GM03348 (cell line): ENCODE measurements around the gene POLRMT.
"Not testable (repeated sequence)": the region's sequence is repeated elsewhere in the genome, so short reads cannot be mapped to it uniquely, and the experiment has no call there.

ENCODE experiments used
- DNase-seq: peaks from one replicate; pipeline ENCODE4 v3.0.0; 2012; ENCODE audit warnings: low spot score

The POLRMT gene

DNA sequence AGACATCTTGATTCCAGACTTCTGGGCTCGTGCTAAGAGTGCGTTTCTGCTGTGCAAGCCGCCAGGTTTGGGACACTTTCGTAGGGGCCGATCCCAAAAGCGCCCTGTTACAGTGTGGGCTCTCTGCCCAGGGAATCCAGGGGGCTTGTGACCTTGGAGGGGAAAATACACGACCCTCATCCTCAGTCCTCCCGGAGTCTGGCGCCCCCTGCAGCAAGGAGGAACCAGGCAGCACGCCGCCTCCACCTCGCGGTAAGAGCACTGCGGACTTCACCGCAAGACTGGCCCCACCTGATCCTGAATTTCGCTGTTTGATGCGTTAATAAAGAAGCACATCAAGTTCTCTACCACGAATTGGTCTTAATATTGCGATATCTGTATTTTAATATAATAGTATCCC, 5.2 kb downstream of the POLRMT start:
- no peak for DNase-seq

DNA sequence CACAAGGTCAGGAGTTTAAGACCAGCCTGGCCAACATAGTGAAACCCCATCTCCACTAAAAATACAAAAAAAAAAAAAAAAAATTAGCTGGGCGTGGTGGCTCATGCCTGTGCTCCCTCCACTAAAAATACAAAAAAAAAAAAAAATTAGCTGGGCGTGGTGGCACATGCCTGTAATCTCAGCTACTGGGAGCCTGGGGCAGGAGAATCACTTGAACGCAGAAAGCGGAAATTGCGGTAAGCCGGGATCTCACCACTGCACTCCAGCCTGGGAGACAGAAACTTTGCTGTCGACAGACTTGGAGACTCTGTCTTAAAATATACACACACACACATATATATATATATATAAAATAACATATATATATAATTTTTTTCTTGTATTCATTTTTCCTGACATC, 6.8 kb downstream of the POLRMT start:
- not testable (repeated sequence) for DNase-seq

DNA sequence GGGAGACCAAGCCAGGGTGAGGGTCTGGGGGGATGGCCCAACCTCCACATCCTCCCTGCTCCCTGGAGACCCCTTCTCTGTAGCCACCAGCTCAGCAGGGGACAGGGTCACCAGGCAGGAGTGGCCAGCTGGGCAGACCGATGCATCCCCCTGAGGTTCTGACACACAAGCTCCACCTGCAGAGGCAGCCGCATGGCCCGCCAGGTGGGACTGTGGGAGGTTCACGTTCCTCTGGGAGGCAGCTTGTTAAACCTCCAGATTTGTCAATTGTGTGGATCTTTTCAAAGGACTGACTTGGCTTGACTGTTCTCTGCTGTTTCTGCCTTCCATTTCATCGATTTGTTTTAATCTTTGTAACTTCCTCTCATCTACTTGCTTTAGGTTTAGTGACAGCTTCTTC, 8.1 kb downstream of the POLRMT start:
- no peak for DNase-seq

DNA sequence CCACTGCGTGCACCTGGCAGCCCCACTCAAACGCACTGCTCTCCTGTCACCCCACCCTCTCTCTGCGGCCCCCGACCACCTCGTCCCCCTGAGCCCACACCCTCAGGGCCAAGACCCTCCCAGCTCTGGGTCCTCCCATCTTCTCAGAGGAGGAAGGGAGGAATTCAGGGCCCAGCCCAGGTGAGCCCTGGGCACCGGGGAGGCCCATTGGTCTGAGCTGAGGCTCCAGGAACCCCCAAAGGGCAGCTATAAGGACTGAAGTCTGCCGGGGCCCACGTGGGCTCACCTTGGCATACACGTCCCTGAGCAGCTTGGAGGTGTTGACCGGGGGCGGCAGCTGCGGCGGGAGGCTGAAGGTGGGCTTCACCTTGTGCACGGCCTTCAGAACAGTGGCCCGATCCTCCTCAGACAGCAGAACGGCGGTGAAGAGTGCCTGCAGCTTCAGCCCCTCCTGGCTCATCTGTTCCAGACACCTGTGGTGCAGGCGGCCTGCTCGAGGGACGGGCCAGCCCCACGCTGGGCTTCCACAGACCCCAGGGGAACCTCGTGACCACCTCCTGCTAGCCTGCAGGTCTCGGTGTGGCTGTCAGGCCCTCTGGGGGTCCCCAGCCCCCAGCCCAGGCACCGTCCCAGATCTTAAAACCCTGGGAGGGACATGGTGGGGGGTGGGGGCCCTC, 8.8 kb downstream of the POLRMT start:
- no peak for DNase-seq

DNA sequence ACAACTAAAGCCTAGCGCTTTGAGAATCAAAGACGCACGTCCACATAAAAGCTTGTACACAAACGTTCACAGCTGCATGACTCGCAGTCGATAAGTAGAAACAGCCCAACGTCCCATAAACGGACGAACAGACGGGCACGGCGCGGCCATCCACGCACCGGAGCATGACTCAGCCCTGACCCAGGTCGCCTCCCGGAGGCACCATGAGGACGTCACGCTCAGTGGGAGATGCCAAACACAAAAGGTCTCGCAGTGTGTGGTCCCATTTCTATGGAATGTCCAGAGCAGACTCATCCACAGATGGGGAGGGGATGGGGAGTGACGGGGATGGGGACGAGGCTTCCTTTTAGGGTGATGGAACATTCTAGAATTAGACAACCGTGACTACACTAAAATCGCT, 9.4 kb downstream of the POLRMT start:
- no peak for DNase-seq

DNA sequence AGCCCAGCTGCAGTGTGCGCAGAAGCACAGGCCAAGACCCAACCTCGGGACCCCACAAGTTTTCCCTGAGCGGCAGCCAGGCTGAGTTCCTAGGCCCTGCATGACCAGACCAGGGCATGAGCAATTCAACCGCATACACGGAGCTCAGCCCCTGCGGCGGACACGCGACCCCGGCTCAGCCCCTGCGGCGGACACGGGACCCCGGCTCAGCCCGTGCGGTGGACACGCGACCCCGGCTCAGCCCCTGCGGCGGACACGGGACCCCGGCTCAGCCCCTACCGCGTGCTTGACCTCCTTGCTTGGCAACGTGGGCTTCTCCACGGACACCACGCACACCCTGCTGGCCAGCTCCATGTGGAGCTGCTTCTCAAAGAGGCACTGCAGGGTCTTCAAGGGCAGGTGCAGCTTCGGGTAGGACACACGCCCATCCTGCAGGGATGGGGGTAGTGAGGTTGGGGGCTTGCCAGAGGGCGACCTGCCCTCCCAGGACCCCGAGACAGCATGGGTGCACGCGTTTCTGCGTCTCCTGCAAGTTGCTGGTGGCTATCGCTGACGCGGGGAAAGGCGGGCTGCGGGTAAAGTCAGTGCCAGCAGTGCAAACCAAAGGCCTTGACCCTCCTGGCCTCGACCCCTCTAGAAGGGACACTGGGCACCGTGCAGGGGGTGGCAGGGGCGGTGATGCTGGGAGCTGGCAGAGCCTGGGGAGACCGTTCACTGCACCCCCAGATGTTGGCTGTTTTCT, 10.0 kb downstream of the POLRMT start:
- no peak for DNase-seq

DNA sequence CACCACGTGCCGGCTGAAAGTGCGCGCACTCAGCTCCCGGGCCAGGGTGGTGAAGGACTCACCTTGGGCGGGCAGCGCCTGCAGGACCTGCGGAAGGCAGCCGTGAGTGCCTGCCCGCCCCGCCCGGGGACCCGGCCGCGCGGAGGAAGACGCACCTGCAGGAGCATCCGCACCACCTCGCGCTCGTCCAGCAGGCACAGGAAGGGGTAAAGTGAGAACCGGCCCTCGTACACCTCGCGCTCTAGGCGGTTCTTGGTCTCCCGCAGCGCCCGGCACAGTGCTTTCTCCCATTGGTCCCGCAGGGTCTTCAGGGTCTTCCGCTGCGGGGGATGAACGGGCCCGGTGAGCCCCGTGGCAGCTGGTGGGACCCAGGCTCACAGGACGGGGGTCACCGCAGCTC, 10.7 kb downstream of the POLRMT start:
- DNase-seq, result no peak

DNA sequence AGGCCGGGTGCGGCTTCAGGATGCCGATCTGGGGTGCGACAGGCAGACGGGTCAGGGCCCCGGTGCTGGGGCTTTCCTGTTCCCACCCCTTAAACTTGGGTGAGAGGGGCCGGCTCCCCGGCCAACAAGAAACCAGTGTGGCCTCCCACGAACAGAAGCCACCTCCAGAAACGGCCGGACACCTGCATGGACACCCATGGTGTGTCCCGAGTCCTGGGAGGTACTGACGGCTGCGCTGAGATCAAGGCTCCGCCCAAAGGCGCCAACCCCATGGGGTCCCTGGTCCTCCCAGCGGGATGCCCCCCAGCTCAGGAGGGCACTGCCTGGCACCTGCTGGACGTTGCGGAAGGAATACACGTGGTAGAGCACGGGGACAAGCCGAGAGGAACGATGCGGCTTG, 11.5 kb downstream of the POLRMT start:
- no peak for DNase-seq

DNA sequence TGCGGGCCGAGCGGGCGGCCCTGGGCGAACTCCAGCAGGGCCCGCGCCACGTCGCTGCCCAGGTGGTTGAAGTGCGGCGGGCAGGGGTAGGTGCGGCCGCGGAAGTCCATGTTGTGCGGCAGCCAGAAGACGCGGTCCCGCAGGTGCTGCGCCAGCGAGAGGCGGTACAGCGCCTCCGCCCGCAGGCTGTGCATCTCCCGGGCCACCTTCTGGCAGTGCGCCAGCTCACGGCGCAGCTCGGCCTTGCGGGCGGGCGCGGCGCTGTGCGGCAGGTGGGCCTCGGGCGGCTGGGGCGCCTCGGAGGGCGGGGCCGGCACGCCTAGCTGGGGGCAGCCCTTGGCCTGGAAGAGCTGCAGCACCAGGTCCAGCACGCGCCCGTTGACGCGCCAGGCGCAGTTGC, 12.1 kb downstream of the POLRMT start:
- DNase-seq, result not testable (repeated sequence)

DNA sequence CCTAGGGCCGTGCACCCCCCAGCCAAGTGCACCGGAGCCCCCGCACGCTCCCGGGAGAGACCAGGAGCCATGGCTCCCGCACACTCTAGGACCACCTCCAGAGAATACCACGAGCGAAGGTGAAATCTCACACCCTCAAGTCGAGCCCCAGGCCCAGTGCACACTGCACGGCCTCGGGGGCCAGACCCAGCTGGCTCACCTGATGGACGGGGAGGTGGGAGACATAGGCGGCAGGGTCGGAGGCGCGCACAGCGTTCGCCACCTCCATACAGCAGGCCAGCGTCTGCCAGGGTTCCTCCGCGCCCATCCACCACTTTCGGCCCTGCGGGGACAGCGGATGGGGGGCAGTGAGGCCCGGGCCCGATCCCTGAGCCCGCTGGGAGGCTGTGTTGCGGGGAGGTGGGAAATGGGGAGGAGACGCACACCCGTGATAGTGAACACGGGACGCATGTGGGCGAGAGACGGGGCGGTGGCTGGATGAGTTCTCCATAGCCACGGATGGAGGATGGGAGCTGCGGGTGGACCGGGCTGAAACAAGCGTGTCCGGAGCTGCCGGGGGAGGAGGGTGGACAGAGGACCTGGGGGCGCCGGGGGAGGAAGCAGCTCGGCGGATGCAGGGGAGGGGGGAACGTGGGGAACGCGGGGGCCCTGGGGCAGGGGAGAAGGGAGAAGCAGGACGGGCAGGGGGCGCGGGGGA, 13.0 kb downstream of the POLRMT start:
- no peak for DNase-seq

DNA sequence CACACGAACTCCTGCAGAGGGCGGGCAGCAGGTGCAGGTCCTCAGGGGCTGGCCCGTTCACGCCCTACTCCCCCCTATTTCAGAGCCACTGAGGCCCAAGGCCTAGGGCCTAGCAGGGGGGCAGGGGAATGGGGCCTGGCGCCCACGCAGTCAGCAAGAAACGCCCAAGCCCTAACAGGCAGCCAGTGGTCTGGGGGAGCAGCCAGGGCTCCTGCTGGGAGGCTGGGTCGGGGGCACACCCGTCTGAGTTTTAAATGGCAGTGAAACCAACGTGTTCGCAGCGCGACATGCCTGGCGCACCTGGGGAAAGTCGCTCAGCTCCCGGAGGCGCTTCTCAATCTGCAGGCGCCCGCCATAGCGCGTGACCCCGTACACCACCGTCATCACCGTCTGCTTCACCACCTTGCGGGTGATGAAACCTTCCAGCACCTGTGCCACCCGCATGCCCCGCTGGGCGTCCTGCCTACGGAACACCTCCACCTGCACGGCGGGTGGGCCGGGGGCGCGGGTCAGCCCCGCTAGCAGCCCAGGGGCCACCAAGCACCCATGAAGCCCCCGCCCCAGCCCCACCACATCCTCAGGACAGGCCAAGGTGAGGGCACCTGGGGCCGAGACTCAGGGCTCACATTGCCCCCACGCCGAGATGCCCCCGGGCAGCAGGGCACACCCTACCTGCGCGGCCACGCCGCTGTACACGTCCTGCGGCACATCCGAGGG, 13.9 kb downstream of the POLRMT start:
- DNase-seq, result no peak

DNA sequence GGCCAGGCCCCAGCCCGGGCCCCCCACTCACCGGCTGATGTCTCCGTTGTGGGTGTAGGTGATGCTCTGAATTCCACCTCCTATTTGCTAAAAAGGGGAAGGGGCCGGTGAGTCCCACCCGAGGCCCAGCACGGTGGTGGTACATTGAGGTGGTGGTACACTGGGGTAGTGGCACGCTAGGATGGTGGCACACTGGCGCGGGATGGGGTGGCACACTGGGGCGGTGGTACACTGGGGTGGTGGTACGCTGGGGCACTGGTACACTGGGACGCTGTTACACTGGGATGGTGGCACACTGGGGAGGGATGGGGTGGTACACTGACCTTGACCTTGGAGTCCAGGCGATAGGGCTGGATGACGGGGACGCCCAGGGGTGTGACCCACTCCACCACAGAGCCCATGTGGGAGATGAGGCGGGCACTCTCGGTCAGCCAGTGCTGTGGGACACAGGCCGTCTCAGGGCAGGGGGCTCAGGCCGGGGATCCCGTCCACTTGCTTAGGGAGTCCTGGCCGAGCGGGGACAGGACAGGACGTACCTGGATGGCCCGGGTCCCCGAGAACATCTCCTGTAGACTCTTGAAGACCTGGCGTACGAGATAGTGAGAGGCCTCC, 14.6 kb downstream of the POLRMT start:
- DNase-seq, result no peak

DNA sequence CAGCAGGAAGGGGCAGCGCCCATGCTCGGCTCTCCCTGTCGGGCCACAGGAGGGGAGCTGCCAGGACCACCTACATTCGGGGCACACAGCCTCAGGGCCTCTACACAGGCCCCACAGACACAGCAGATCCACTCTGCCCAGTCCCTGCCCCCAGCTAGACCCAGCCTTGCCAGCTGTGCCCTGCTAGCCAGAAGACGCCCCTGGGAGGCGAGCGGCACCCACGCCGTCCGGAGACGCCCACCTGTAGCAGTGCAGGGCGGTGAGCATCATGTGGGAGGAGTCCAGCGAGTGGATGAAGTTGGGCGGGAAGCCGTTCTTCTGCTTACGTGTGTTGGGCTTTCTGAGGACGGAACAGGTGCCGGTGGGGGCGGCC, 15.1 kb downstream of the POLRMT start:
- no peak for DNase-seq

DNA sequence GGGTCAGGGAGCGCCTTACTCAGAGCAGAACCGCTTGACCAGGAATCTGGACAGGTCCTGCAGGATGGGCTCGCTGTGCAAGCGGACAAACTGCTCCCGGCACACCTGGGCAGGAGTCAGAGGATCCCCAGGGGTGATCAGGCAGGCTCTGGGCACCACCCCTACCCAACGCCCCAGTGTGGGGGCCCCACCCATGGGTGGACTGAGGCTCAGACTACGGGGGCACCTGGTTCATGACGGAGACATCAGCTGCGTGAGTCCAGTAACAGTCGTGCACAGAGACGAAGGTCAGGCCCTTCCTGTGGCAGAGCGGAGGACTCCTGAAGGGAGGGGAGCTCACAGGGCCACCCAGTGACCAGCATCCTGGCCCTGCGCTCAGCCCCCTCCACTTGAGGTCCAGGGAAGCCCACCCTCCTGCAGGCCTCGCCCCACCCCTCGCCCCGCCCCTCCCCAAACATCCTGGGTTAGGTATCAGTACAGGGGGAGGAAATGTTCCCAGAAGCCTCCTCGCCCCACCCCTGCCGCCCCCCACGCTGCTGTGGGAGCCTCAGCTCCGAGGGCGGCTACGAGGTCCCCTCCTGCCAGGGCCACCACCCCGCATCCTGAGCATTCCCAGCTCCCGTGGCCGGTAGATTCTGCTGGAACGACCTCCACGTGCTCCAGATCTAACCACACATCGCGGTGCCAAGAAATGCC, 15.6 kb downstream of the POLRMT start:
- no peak for DNase-seq

DNA sequence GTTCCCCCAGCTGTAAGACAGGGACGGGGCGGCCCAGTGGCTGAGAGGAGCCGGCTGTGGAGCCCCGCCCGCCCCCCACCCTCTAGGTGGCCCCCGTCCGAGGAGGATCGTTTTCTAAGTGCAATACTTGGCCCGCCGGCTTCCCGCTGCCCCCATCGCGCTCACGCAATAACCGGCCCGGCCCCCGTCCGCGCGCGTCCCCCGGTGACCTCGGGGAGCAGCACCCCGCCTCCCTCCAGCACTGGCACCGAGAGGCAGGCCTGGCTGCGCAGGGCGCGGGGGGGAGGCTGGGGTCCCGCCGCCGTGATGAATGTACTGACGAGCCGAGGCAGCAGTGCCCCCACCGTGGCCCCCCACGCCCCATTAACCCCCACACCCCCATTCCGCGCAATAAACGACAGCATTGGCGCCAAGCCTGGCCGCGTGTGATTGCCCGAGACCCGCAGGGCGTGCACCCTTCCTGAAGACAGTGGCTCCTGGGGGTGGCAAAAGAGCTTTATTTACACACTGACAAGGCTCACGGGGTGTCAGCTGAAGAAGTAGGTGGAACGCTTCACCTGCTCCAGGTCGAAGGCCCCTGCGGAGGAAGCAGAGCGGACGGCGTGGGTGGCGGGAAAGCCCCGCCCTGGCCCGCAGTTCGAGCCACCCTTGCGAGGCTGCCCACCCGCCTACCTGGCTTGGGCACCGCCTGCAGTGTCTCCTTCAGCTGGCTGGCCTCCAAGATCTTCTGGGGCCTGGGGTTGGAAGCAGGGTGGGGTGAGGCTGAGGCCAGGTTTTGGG, 16.4 kb downstream of the POLRMT start:
- DNase-seq, result no peak

DNA sequence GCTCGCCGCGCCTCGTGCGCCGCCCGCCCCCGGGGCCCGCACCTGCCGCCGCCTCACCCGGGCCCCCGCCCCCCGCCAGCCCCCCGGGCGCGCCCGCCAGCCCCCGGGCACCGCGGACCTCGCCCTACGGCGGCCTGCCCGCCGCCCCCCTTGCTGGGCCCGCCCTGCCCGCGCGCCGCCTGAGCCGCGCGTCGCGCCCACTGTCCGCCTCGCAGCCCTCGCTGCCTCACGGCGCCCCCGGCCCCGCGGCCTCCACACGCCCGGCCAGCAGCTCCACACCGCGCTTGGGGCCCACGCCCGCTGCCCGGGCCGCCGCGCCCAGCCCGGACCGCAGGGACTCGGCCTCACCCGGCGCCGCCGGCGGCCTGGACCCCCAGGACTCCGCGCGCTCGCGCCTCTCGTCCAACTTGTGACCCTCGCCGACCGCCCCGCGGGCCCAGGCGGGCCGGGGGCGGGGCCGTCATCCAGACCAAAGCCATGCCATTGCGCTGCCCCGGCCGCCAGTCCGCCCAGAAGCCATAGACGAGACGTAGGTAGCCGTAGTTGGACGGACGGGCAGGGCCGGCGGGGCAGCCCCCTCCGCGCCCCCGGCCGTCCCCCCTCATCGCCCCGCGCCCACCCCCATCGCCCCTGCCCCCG, 17.2 kb downstream of the POLRMT start:
- DNase-seq, result no peak

DNA sequence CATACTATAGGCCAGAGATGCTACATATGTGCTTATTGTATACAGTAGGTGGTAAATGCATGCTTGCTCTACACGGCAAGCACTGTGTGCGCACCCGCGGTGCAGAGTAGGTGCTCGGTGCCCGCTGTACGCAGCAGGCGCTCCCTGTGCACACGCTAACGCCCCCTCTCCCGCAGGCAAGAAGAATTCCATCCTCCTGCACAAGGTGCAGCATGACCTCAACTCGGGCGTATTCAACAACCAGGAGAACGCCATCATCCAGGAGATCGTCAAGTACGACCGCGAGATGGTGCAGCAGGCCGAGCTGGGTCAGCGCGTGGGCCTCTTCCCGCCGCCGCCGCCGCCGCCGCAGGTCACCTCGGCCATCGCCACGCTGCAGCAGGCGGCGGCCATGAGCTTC, 17.7 kb downstream of the POLRMT start:
- no peak for DNase-seq

DNA sequence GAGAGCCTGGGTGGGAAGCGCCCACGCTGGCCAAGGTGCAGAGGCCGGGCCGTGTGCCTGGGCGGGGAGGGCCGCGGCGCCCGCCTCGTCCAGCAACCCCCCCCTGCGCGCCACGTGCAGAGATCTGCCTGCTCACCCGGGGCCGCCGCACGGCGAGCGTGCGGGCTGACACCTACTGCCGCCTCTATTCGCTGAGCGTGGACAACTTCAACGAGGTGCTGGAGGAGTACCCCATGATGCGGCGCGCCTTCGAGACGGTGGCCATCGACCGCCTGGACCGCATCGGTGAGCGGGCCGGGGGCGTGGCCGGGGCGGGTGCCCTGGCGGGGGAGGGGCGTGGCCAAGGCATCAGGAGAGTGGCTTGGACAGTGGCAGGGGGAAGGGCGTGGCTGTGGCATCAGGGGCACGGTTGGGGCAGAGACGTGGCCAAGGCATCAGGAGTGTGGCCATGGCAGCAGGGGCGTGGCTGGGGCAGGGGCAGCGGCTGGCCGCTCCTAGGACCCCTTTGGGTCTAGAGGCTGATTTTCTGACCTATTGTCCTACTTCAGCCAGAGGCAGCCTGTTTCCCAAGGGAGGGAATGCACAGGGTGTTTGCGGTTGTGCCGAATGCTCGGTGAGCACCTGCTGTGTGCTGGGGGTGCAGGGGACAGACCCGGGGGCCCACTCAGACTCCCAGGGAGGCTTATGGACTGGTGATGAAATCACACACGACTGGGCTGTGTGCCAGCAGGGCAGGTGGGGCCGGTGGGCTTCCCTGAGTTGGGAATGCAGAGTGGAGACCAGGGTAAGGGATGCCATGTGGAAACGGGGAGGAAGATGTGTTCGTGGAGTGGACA, 19.4 kb downstream of the POLRMT start:
- no peak for DNase-seq

DNA sequence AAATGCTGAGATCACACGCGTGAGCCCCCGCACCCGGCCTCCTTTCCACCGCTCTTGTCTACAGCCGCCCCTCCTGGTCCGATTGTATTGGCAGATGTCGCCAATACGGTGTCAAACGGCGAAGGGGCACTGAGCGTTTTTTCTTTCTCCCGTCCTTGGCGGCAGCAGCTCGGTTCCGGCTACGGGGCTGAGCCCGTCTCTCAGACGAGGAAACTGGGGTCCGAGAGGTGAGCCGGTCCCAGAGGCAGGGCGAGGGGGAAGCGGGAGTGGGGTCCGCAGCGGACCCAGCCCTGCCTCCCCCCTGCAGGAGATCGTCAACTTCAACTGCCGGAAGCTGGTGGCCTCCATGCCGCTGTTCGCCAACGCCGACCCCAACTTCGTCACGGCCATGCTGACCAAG, 20.4 kb downstream of the POLRMT start:
- no peak for DNase-seq
